Fibroblast of pulmonary artery (primary cell): ENCODE measurements around the gene ERC1.
"Not testable (repeated sequence)": the region's sequence is repeated elsewhere in the genome, so short reads cannot be mapped to it uniquely, and the experiment has no call there.

Source experiments
- DNase-seq: peaks from one replicate; pipeline ENCODE4 v3.0.0-alpha.2; 2010; ENCODE audit warnings: low read depth
- H3K4me3 ChIP-seq: replicated peaks from 2 replicates; pipeline ENCODE4 v1.5.1; 2011; ENCODE audit warnings: low read depth, mild to moderate bottlenecking, control low read depth, low read length, moderate library complexity
- CTCF ChIP-seq: IDR thresholded peaks from 2 replicates; pipeline ENCODE4 v1.5.1; 2011; ENCODE audit warnings: mild to moderate bottlenecking, control low read depth, low read length, inconsistent platforms; ENCODE audit errors: missing control alignments

The ERC1 gene

GRCh38 chr12:1201886-1202285 lies 210.9 kb downstream of the ERC1 start:
- TF ChIP-seq CTCF = no peak
- H3K4me3 ChIP-seq = no peak overlapping the region
- no peak for DNase-seq

GRCh38 chr12:1203735-1204019 lies 212.7 kb downstream of the ERC1 start:
- H3K4me3 ChIP-seq = no peak overlapping the region
- no peak for DNase-seq
- no peak for TF ChIP-seq CTCF

- H3K4me3 ChIP-seq = peak overlapping the region; percentile 39
- TF ChIP-seq CTCF = no peak
- peak; percentile 13 for DNase-seq
Measured at GRCh38 chr12:1204581-1205121, 213.6 kb downstream of the ERC1 start.

GRCh38 chr12:1205512-1206060 lies 214.6 kb downstream of the ERC1 start:
- no peak overlapping the region for H3K4me3 ChIP-seq
- peak; percentile 10 for DNase-seq
- no peak for TF ChIP-seq CTCF

- DNase-seq = no peak
- no peak overlapping the region for H3K4me3 ChIP-seq
- TF ChIP-seq CTCF = no peak
Measured at GRCh38 chr12:1206118-1206734, 215.2 kb downstream of the ERC1 start.

GRCh38 chr12:1207276-1207675 lies 216.3 kb downstream of the ERC1 start:
- no peak for TF ChIP-seq CTCF
- no peak for DNase-seq
- H3K4me3 ChIP-seq = no peak overlapping the region

- not testable (repeated sequence) for DNase-seq, H3K4me3 ChIP-seq
Measured at GRCh38 chr12:1208719-1209118, 217.7 kb downstream of the ERC1 start.
